ENCODE results near the gene MAPKAPK3. TPM values are rescaled to one million over a fixed set of nuclear protein-coding genes. Genes with fewer than 3 reads are reported as not detected.

The MAPKAPK3 gene
- total RNA-seq, 1 donor from 2014 or later: 35.9 TPM

- TF ChIP-seq CTCF (IDR thresholded peaks at IDR 0.05; ENCODE audit: unreplicated experiment): no peak
- H3K4me1 Mint-ChIP-seq: no peaks in the 10 kb centered on the region
- H3K9me3 Mint-ChIP-seq: no peaks in the 10 kb centered on the region
- DNase-seq (ENCODE audit: low spot score in 2 of 2, unreplicated experiment in 2 of 2): no peak
- no peak overlapping the region for H3K4me3 Mint-ChIP-seq
- peaks cover 45% of the 10 kb centered on the region for H3K27me3 Mint-ChIP-seq (ENCODE audit: low read depth)
- no peak overlapping the region for H3K27ac Mint-ChIP-seq
- no peaks in the 10 kb centered on the region for H3K36me3 Mint-ChIP-seq
These were observed 49.9 kb downstream of the MAPKAPK3 start for GRCh38 chr3:50666837-50667236.

GRCh38 chr3:50671331-50671730, 54.4 kb downstream of the MAPKAPK3 start:
- H3K36me3 Mint-ChIP-seq: no peaks in the 10 kb centered on the region
- DNase-seq (ENCODE audit: low spot score in 2 of 2, unreplicated experiment in 2 of 2): peak in 1 of 2 experiments; percentile 2
- TF ChIP-seq CTCF (IDR thresholded peaks at IDR 0.05; ENCODE audit: unreplicated experiment): no peak
- H3K4me1 Mint-ChIP-seq: peaks cover 9% of the 10 kb centered on the region
- peaks cover 75% of the 10 kb centered on the region for H3K27me3 Mint-ChIP-seq (ENCODE audit: low read depth)
- H3K9me3 Mint-ChIP-seq: no peaks in the 10 kb centered on the region
- no peak overlapping the region for H3K27ac Mint-ChIP-seq
- H3K4me3 Mint-ChIP-seq: no peak overlapping the region

GRCh38 chr3:50672656-50673055, 55.7 kb downstream of the MAPKAPK3 start:
- Mint-ChIP-seq H3K9me3 (no peaks in the 10 kb centered on the region), H3K4me1 (peaks cover 18% of the 10 kb centered on the region), H3K4me3 (no peak overlapping the region), H3K27ac (no peak overlapping the region), H3K27me3 (ENCODE audit: low read depth) (peaks cover 74% of the 10 kb centered on the region), H3K36me3 (no peaks in the 10 kb centered on the region)
- DNase-seq (ENCODE audit: low spot score in 2 of 2, unreplicated experiment in 2 of 2): peak in 1 of 2 experiments; percentile 3
- TF ChIP-seq CTCF (IDR thresholded peaks at IDR 0.05; ENCODE audit: unreplicated experiment): no peak

GRCh38 chr3:50673931-50674330, 57.0 kb downstream of the MAPKAPK3 start:
- Mint-ChIP-seq H3K4me3 (peak overlapping the region; percentile 62), H3K27me3 (ENCODE audit: low read depth) (peaks cover 74% of the 10 kb centered on the region), H3K27ac (no peak overlapping the region), H3K9me3 (no peaks in the 10 kb centered on the region), H3K36me3 (no peaks in the 10 kb centered on the region), H3K4me1 (peaks cover 26% of the 10 kb centered on the region)
- DNase-seq (ENCODE audit: low spot score in 2 of 2, unreplicated experiment in 2 of 2): no peak
- TF ChIP-seq CTCF (IDR thresholded peaks at IDR 0.05; ENCODE audit: unreplicated experiment): no peak

- H3K4me1 Mint-ChIP-seq: peaks cover 26% of the 10 kb centered on the region
- H3K27me3 Mint-ChIP-seq (ENCODE audit: low read depth): peaks cover 75% of the 10 kb centered on the region
- H3K27ac Mint-ChIP-seq: peak within 1 kb of the TSS; percentile 71
These were observed 57.6 kb downstream of the MAPKAPK3 start, which contains the start of gene DOCK3 for GRCh38 chr3:50674349-50675178. Gene DOCK3, plus strand, starts transcription at chr3:50674927. Its CDS starts 337 bp downstream, at chr3:50675264.

More at GRCh38 chr3:50674349-50675178, 57.6 kb downstream of the MAPKAPK3 start, which contains the start of gene DOCK3:
- TF ChIP-seq CTCF (IDR thresholded peaks at IDR 0.05; ENCODE audit: unreplicated experiment): no peak
- Mint-ChIP-seq H3K4me3 (peak within 1 kb of the TSS; percentile 74), H3K9me3 (no peaks in the 10 kb centered on the region), H3K36me3 (no peaks in the 10 kb centered on the region)
- DNase-seq (ENCODE audit: low spot score in 2 of 2, unreplicated experiment in 2 of 2): peak; percentile 68 to 76

Data from mesothelial cell of epicardium (in vitro differentiated cells).